ENCODE results near the gene CDC42EP3.

- TF ChIP-seq POLR2A (IDR thresholded peaks at IDR 0.05) (no peak), CTCF (IDR thresholded peaks at IDR 0.05) (no peak)
These were observed 13.4 kb upstream of the CDC42EP3 start for GRCh38 chr2:37684809-37685208.

Data from testis (tissue), 2 donors.